GM12891 (cell line): ENCODE measurements around the gene ABI3.

Source experiments
- DNase-seq: peaks from one replicate; pipeline ENCODE4 v3.0.0; 2011; ENCODE audit warnings: low spot score; ENCODE audit not compliant: insufficient read length
- FAIRE-seq: peaks from 2 replicates; lab custom pipeline; 2011; peaks lifted over from hg19 to GRCh38; lab: Jason Lieb, UNC
- PAX5 ChIP-seq: IDR thresholded peaks from 2 replicates; pipeline ENCODE4 v1.6.1; 2011; ENCODE audit warnings: low read length, moderate library complexity, mild to moderate bottlenecking; ENCODE audit not compliant: insufficient read depth, severe bottlenecking
- POLR2A ChIP-seq: IDR thresholded peaks from 2 replicates; pipeline ENCODE4 v1.6.1; 2011; ENCODE audit warnings: low read depth, low read length, control low read depth
- POLR2AphosphoS5 ChIP-seq: IDR thresholded peaks from 2 replicates; pipeline ENCODE4 v1.6.1; 2011; ENCODE audit warnings: low read depth, low read length, control low read depth
- POU2F2 ChIP-seq: IDR thresholded peaks from 2 replicates; pipeline ENCODE4 v1.6.1; 2011; ENCODE audit warnings: low read depth, mild to moderate bottlenecking, control low read depth, low read length, moderate library complexity
- SPI1 ChIP-seq: IDR thresholded peaks from 2 replicates; pipeline ENCODE4 v1.6.1; 2011; ENCODE audit warnings: low read depth, low read length, control low read depth
- TAF1 ChIP-seq: IDR thresholded peaks from 2 replicates; pipeline ENCODE4 v1.6.1; 2011; ENCODE audit warnings: low read depth, low read length, control low read depth

Gene ABI3

DNA sequence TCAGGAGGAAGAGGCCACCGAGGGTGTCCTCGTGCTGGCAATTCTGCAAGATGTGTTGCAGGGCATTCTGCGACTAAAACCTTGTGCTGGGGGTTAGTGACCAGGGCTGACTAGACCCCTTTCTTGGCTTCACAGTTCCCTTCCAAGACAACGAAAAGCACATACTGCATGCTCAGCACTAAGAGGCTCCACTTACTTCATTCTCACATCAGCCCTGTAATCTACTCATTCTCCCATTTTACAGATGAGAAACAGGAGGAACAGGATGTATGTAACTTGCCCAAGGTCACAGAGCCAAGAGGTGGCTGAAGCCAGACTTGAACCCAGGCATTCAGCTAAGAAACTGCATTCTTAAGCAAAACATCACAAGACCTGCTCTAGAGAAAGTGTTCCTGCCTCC is 25.4 kb downstream of the ABI3 start:
- no peak for FAIRE-seq

DNA sequence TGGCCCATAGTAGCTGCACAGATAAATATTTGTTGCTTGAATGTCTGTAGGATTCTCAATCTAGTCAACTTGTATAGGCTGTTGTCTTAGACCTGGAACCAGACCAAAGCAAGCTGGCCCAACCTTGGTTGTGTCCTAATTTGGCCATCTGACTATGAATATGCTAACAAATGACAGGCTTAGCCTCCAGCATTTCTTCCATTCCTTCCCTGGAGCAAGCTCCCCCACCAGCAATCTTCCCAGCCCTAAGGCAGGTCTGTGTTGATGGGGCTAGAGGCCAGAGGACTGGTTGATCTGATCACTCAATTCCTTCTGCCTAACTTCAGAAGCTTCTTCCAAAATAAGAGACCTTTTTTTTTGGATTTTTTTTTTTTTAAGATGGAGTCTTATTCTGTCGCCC is 29.5 kb downstream of the ABI3 start:
- no peak for DNase-seq
- no peak for FAIRE-seq
- no peak for TF ChIP-seq SPI1
- TF ChIP-seq POU2F2: no peak
- no peak for TF ChIP-seq POLR2AphosphoS5
- TF ChIP-seq TAF1: no peak
- TF ChIP-seq PAX5: no peak
- TF ChIP-seq POLR2A: no peak

More for the DNA sequence above, 25.4 kb downstream of the ABI3 start:
- no peak for DNase-seq
- no peak for TF ChIP-seq POU2F2

DNA sequence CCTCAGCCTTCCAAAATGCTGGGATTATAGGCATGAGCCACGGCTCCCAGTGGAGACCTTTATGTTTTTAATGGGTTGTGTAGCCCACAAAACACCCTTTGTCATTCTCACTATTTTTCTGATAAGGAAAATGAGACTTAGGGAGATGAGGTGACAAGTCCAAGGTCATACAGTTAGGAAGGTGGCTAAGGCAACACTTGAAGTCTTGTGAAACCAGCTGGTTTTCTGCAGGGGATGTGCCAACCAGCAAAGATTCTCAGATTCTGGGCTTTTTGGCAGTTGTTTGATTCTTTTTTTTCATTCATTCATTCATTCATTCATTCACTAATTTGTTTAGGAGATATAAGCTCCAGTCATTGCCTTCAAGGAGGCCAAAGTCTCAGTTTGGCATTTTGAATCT is 30.1 kb downstream of the ABI3 start:
- TF ChIP-seq TAF1 (no peak), SPI1 (no peak), POLR2AphosphoS5 (no peak), POU2F2 (no peak), POLR2A (no peak), PAX5 (no peak)
- DNase-seq (no peak), FAIRE-seq (no peak)

- FAIRE-seq (no peak), DNase-seq (no peak)
- TF ChIP-seq TAF1 (no peak), PAX5 (no peak), SPI1 (no peak), POLR2AphosphoS5 (no peak), POLR2A (no peak), POU2F2 (no peak)
Measured at GRCh38 chr17:49241040-49241439, 30.5 kb downstream of the ABI3 start.

DNA sequence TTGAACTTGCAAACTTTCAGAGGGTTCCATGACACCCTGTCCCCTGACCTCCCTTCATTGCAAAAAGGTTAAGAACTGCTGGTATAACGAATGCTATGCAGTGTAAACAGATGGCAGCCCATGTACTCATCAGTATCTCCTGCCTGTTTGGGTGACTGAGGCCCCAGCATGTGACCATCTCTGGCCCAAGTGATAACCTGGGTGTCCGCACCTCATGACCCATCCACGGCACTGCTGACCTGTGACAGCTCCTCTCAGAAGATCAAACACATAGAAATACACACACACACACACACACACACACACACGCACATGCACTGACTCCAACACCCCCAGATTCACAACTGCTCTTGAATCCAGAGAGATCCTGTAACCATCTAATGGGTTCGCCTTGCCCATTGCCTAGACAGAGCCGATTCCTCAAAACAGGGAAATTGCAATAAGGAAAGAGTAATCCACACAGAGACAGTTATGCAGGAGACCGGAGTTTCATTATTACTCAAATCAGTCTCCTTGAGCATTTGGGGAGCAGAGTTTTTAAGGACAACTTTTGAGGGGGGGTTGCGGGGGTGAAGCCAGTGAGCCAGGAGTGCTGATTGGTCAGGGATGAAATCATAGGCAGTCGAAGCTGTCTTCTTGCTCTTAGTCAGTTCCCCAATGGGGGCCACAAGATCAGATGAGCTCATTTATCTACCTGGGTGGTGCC is 31.3 kb downstream of the ABI3 start:
- FAIRE-seq: no peak
- no peak for TF ChIP-seq POU2F2
- TF ChIP-seq SPI1: no peak
- no peak for TF ChIP-seq POLR2A
- TF ChIP-seq POLR2AphosphoS5: no peak
- TF ChIP-seq PAX5: no peak
- TF ChIP-seq TAF1: no peak
- DNase-seq: no peak

DNA sequence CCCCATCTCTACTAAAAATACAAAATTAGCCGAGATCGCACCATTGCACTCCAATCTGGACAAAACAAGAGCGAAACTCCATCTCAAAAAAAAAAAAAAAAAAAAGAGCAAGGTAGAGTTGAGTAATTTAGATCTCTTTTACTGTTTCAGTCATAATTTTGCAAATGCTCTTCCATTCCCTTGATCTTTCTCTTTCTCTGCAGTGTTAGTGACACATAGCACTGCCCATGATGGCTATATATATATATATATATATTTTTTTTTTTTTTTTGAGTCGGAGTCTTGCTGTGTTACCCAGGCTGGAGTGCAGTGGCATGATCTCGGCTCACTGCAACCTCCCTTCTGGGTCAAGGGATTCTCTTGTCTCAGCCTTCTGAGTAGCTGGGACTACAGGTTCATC is 32.3 kb downstream of the ABI3 start:
- TF ChIP-seq POLR2AphosphoS5: no peak
- no peak for TF ChIP-seq SPI1
- TF ChIP-seq PAX5: no peak
- TF ChIP-seq POLR2A: no peak
- no peak for TF ChIP-seq TAF1
- DNase-seq (no peak), FAIRE-seq (no peak)

GRCh38 chr17:49244839-49245238 is 34.3 kb downstream of the ABI3 start:
- no peak for TF ChIP-seq PAX5
- DNase-seq (no peak), FAIRE-seq (no peak)

- no peak for TF ChIP-seq TAF1
- TF ChIP-seq SPI1: no peak
- TF ChIP-seq POLR2AphosphoS5: no peak
- no peak for TF ChIP-seq POU2F2
- TF ChIP-seq POLR2A: no peak
- TF ChIP-seq PAX5: no peak
- no peak for DNase-seq
Measured at GRCh38 chr17:49247944-49248343, 37.4 kb downstream of the ABI3 start.

DNA sequence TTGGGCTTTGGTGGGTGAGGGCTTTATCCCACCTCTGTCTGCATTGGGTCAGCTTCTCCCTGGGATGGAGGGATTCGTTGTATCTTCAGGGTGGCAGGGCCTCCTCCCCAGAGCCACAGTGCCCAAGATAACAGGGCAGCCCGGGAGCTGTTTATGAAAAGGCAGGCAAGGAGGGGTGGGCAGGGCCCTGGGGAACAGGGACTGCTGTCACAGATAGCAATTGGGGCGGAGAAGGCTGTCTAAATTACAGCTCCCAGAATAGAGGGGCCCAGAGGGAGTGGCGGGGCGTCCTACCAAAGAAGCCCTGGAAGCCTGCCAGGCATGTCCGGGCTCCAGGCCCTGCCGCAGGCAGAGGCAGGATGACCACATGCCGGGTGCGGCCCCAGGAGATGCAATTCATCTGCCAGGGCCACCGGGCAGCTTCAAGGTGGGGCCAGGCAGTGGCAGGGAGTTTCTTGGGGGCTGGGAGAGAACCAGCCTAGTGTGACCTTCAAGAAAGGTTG is 38.8 kb downstream of the ABI3 start:
- no peak for TF ChIP-seq TAF1
- no peak for TF ChIP-seq PAX5
- TF ChIP-seq POLR2A: no peak
- no peak for TF ChIP-seq POLR2AphosphoS5
- no peak for TF ChIP-seq SPI1
- no peak for TF ChIP-seq POU2F2

More at GRCh38 chr17:49247944-49248343, 37.4 kb downstream of the ABI3 start:
- no peak for FAIRE-seq

GRCh38 chr17:49249890-49250522 is 39.5 kb downstream of the ABI3 start:
- FAIRE-seq: no peak
- no peak for DNase-seq
- no peak for TF ChIP-seq TAF1
- TF ChIP-seq POLR2AphosphoS5: no peak
- TF ChIP-seq PAX5: no peak
- no peak for TF ChIP-seq POU2F2
- no peak for TF ChIP-seq SPI1
- no peak for TF ChIP-seq POLR2A

More for the DNA sequence above, 38.8 kb downstream of the ABI3 start:
- no peak for DNase-seq
- no peak for FAIRE-seq

- TF ChIP-seq PAX5 (no peak), SPI1 (no peak), POLR2A (no peak), POLR2AphosphoS5 (no peak), TAF1 (no peak), POU2F2 (no peak)
- FAIRE-seq: no peak
Measured at GRCh38 chr17:49252148-49252695, 41.7 kb downstream of the ABI3 start.

More at GRCh38 chr17:49252148-49252695, 41.7 kb downstream of the ABI3 start:
- DNase-seq: no peak
